ENCODE data around the gene OR6B3. TPM values are rescaled to one million over a fixed set of nuclear protein-coding genes. Genes with fewer than 3 reads are reported as not detected.

OR6B3 gene
- not detected in 2 replicates for total RNA-seq (2011; cell fraction: chromatin; rRNA removed; ENCODE audit: low replicate concordance)
- total RNA-seq (2011; cell fraction: nucleolus; rRNA removed) = not detected in 2 replicates
- not detected in 2 replicates for total RNA-seq (2011; cell fraction: nucleoplasm; rRNA removed)
- total RNA-seq (2014; rRNA removed) (not detected in 2 replicates), total RNA-seq (2014; rRNA removed; fragmentation: Illumina TruSeq; extraction: Trizol) (not detected in 2 replicates), total RNA-seq (2015; rRNA removed; fragmentation: Illumina TruSeq; extraction: Trizol) (not detected in 2 replicates), total RNA-seq (2021) (not detected in 2 replicates), polyA plus RNA-seq (2011; rRNA removed) (not detected in 2 replicates), polyA plus RNA-seq (2014; fragmentation: Illumina TruSeq; extraction: Trizol) (not detected in 2 replicates), polyA plus RNA-seq (2014; fragmentation: Nextera tagmentation; extraction: Ambion mirVana) (not detected), polyA plus RNA-seq (2014; rRNA removed) (not detected in 2 replicates), polyA minus RNA-seq (2011; rRNA and poly(A)+ RNA removed) (not detected in 2 replicates), Bru-seq, nascent RNA (not detected), BruChase-seq, experiment 1, labeled RNA remaining after a 2-hour chase (not detected), BruChase-seq, experiment 2, labeled RNA remaining after a 6-hour chase (not detected)
- not detected in 2 replicates for polyA plus RNA-seq (2011; cell fraction: cytosol; rRNA removed)
- not detected in 2 replicates for polyA plus RNA-seq (2011; cell fraction: nucleus; rRNA removed)
- polyA plus RNA-seq (2012) = not detected in 2 replicates
- polyA minus RNA-seq (2011; cell fraction: cytosol; rRNA and poly(A)+ RNA removed) = not detected in 2 replicates
- polyA minus RNA-seq (2011; cell fraction: nucleus; rRNA and poly(A)+ RNA removed) = not detected in 2 replicates
- long read RNA-seq, experiment 1 = 0 reads
- long read RNA-seq, experiment 2 = 0 reads
- long read RNA-seq, experiment 3 = 0 reads

- WGBS (ENCODE audit: insufficient coverage, low coverage, missing lambda C conversion rate) = under 1% methylated on average over 17 of the region's 28 CpGs
- peaks cover 10 to 59% of the 10 kb centered on the region in 2 experiments; a peak in 4 of 5 replicates for H3K27me3 ChIP-seq (ENCODE audit: control insufficient read depth in 2 of 2, insufficient read depth in 2 of 2, low read length in 2 of 2)
- TF ChIP-seq HMGN3 (IDR thresholded peaks at IDR 0.05; ENCODE audit: borderline replicate concordance, extremely low read depth, insufficient read length, low read depth, low read length) = no peak
- no peak for TF ChIP-seq STAG1 (CRISPR knock-in tag; IDR thresholded peaks at IDR 0.05; ENCODE audit: borderline replicate concordance)
- TF ChIP-seq ZC3H8 (IDR thresholded peaks at IDR 0.05) = no peak
- no peak for TF ChIP-seq RNF2 (IDR thresholded peaks at IDR 0.05)
- TF ChIP-seq GTF2E2 (tag; IDR thresholded peaks at IDR 0.05) = no peak
- TF ChIP-seq ZNF79 (CRISPR knock-in tag; IDR thresholded peaks at IDR 0.05; ENCODE audit: low read depth) = no peak
- no peak for TF ChIP-seq ZNF609 (CRISPR knock-in tag; IDR thresholded peaks at IDR 0.05; ENCODE audit: borderline replicate concordance)
- TF ChIP-seq ATF7 (IDR thresholded peaks at IDR 0.05) = no peak
- no peak for TF ChIP-seq NCOA2 (IDR thresholded peaks at IDR 0.05; ENCODE audit: partially characterized antibody in 2 of 2)
- no peak for TF ChIP-seq NFXL1 (CRISPR knock-in tag; IDR thresholded peaks at IDR 0.05)
- TF ChIP-seq ZBTB26 (CRISPR knock-in tag; IDR thresholded peaks at IDR 0.05) = no peak
- TF ChIP-seq NRF1 (conservative IDR thresholded peaks at IDR 0.05 in 1 of 2, IDR thresholded peaks at IDR 0.05 in 1 of 2) = no peak
Observed at GRCh38 chr2:240053173-240054155, at the start of gene OR6B3. OR6B3 (minus strand) TSS chr2:240053521.

More at GRCh38 chr2:240053173-240054155, at the start of gene OR6B3:
- no peaks in the 10 kb centered on the region for H3K9me1 ChIP-seq (ENCODE audit: control insufficient read depth, insufficient read depth, low read length)
- no TSS peak for BruUV-seq (replicated peaks)
- no peak for DNase-seq (ENCODE audit: extremely low read depth in 1 of 4, low spot score in 3 of 4)
- H3K79me2 ChIP-seq (ENCODE audit: control insufficient read depth, insufficient read depth, low read length) = no peaks in the 10 kb centered on the region
- no peaks in the 10 kb centered on the region for H4K20me1 ChIP-seq (replicated peaks; ENCODE audit: control insufficient read depth, insufficient read depth, low read length)
- H2AFZ ChIP-seq (ENCODE audit: low read depth, low read length) = no peak within 1 kb of the TSS
- peak; percentile 27; the same call in 1 of the 3 replicates for ATAC-seq
- no peak within 1 kb of the TSS for H3K4me3 ChIP-seq
- ChIA-PET CTCF (ENCODE audit: low intra/inter-chr PET ratio) (no interaction called here), POLR2A (interaction anchor here (1.4 kb wide), 1 partner anchor 13 kb away, joined by 3 read pairs; no protein-coding TSS in a partner anchor)
- no peak for FAIRE-seq
- H3K4me2 ChIP-seq (ENCODE audit: insufficient read depth, low read length) = no peak within 1 kb of the TSS
- no peak within 1 kb of the TSS for H3K9ac ChIP-seq (ENCODE audit: insufficient read depth in 1 of 2, low read depth in 2 of 2, low read length in 2 of 2)
- in situ Hi-C loops (cut with MboI) = no loop called here
- no peaks in the 10 kb centered on the region for H3K4me1 ChIP-seq (replicated peaks in 1 of 2; ENCODE audit: control insufficient read depth in 2 of 2, insufficient read depth in 2 of 2, low read length in 2 of 2)
- no peaks in the 10 kb centered on the region for H3K9me3 ChIP-seq (replicated peaks; ENCODE audit: control insufficient read depth, insufficient read depth, low read depth, low read length)
- intact Hi-C loops (cut with micrococcal nuclease) = no loop called here
- no peak within 1 kb of the TSS for H3K27ac ChIP-seq (ENCODE audit: extremely low read depth, low read depth, low read length)
- H3K36me3 ChIP-seq (ENCODE audit: control insufficient read depth, insufficient read depth, low read length) = no peaks in the 10 kb centered on the region
